ENCODE data around the gene L2HGDH.

- TF ChIP-seq CTCF (IDR thresholded peaks at IDR 0.05) (no peak), POLR2AphosphoS2 (conservative IDR thresholded peaks at IDR 0.05; ENCODE audit: low read length) (no peak), USF2 (IDR thresholded peaks at IDR 0.05) (no peak), BCL3 (IDR thresholded peaks at IDR 0.05) (no peak; the same call in 2 of the 3 replicates), ZSCAN20 (CRISPR knock-in tag; IDR thresholded peaks at IDR 0.05) (no peak), MYC (IDR thresholded peaks at IDR 0.05; ENCODE audit: borderline replicate concordance, low read length) (no peak), CEBPB (IDR thresholded peaks at IDR 0.05) (no peak), PBX3 (IDR thresholded peaks at IDR 0.05) (no peak), KDM1A (IDR thresholded peaks at IDR 0.05; ENCODE audit: low read depth) (no peak)
These were observed 665 bp upstream of the L2HGDH start for GRCh38 chr14:50312734-50313054.
